ENCODE measurements around the gene DDAH1. TPM values are rescaled to one million over a fixed set of nuclear protein-coding genes. Genes with fewer than 3 reads are reported as not detected.

DDAH1 gene
- total RNA-seq, 1 experiment from 2014 or later, result 19.0 TPM

GRCh38 chr1:85440612-85441011, 24.3 kb downstream of the DDAH1 start:
- DNase-seq (ENCODE audit: low spot score), result no peak

- no peak for DNase-seq (ENCODE audit: low spot score)
These were observed 26.6 kb downstream of the DDAH1 start for GRCh38 chr1:85438353-85438752.

- no peak for DNase-seq (ENCODE audit: low spot score)
These were observed 27.8 kb downstream of the DDAH1 start for GRCh38 chr1:85437139-85437538.

GRCh38 chr1:85433096-85433495, 31.9 kb downstream of the DDAH1 start:
- DNase-seq (ENCODE audit: low spot score), result no peak

- no peak for DNase-seq (ENCODE audit: low spot score)
These were observed 36.4 kb downstream of the DDAH1 start for GRCh38 chr1:85428471-85429089.

- no peak for DNase-seq (ENCODE audit: low spot score)
These were observed 37.1 kb downstream of the DDAH1 start for GRCh38 chr1:85427849-85428248.

GRCh38 chr1:85427331-85427730, 37.6 kb downstream of the DDAH1 start:
- DNase-seq (ENCODE audit: low spot score), result no peak

GRCh38 chr1:85421179-85421578, 43.8 kb downstream of the DDAH1 start:
- no peak for DNase-seq (ENCODE audit: low spot score)

- DNase-seq (ENCODE audit: low spot score), result no peak
These were observed 44.8 kb downstream of the DDAH1 start for GRCh38 chr1:85420199-85420598.

- DNase-seq (ENCODE audit: low spot score), result no peak
These were observed 47.1 kb downstream of the DDAH1 start for GRCh38 chr1:85417876-85418275.

GRCh38 chr1:85417017-85417416, 47.9 kb downstream of the DDAH1 start:
- no peak for DNase-seq (ENCODE audit: low spot score)

GRCh38 chr1:85413169-85413568, 51.8 kb downstream of the DDAH1 start:
- no peak for DNase-seq (ENCODE audit: low spot score)

- DNase-seq (ENCODE audit: low spot score), result no peak
These were observed 53.2 kb downstream of the DDAH1 start for GRCh38 chr1:85411567-85412305.

- no peak for DNase-seq (ENCODE audit: low spot score)
These were observed 55.4 kb downstream of the DDAH1 start for GRCh38 chr1:85409516-85409915.

GRCh38 chr1:85407746-85408377, 57.1 kb downstream of the DDAH1 start:
- no peak for DNase-seq (ENCODE audit: low spot score)

- peak; percentile 53 for DNase-seq (ENCODE audit: low spot score)
These were observed 57.9 kb downstream of the DDAH1 start for GRCh38 chr1:85406887-85407533.

GRCh38 chr1:85406081-85406480, 58.9 kb downstream of the DDAH1 start:
- DNase-seq (ENCODE audit: low spot score), result no peak

GRCh38 chr1:85404408-85404807, 60.6 kb downstream of the DDAH1 start:
- DNase-seq (ENCODE audit: low spot score), result no peak

- DNase-seq (ENCODE audit: low spot score), result peak; percentile 34
These were observed 66.4 kb downstream of the DDAH1 start for GRCh38 chr1:85398391-85399064.

- DNase-seq (ENCODE audit: low spot score), result no peak
These were observed 67.4 kb downstream of the DDAH1 start for GRCh38 chr1:85397490-85398032.

- no peak for DNase-seq (ENCODE audit: low spot score)
These were observed 68.8 kb downstream of the DDAH1 start for GRCh38 chr1:85396194-85396593.

- no peak for DNase-seq (ENCODE audit: low spot score)
These were observed 70.8 kb downstream of the DDAH1 start for GRCh38 chr1:85394130-85394529.
